HEK293 (cell line): Measurements from ENCODE around the gene PEAK3.

ENCODE experiments used
- FEZF1 ChIP-seq: fragments of 450-650 bp; formaldehyde crosslinking; IDR thresholded peaks from 2 replicates; pipeline ENCODE4 v1.5.1; 2016; ENCODE audit warnings: missing biosample characterization, missing genetic modification characterization
- YY1 ChIP-seq: fragments of 450-650 bp; formaldehyde crosslinking; IDR thresholded peaks from 2 replicates; pipeline ENCODE4 v1.5.1; 2018; ENCODE audit warnings: missing biosample characterization, missing genetic modification characterization
- ZEB2 ChIP-seq: fragments of 450-650 bp; formaldehyde crosslinking; IDR thresholded peaks from 2 replicates; pipeline ENCODE4 v1.5.1; 2016; ENCODE audit warnings: missing biosample characterization, missing genetic modification characterization
- ZNF112 ChIP-seq: fragments of 450-650 bp; formaldehyde crosslinking; IDR thresholded peaks from 2 replicates; pipeline ENCODE4 v1.5.0; 2017; ENCODE audit warnings: missing biosample characterization, missing genetic modification characterization
- ZNF23 ChIP-seq: fragments of 450-650 bp; formaldehyde crosslinking; IDR thresholded peaks from 2 replicates; pipeline ENCODE4 v1.5.1; 2016; ENCODE audit warnings: missing biosample characterization, missing genetic modification characterization, borderline replicate concordance
- ZNF239 ChIP-seq: fragments of 450-650 bp; formaldehyde crosslinking; IDR thresholded peaks from 2 replicates; pipeline ENCODE4 v1.5.1; 2016; ENCODE audit warnings: missing biosample characterization, missing genetic modification characterization
- ZNF501 ChIP-seq: fragments of 450-650 bp; formaldehyde crosslinking; IDR thresholded peaks from 2 replicates; pipeline ENCODE4 v1.5.1; 2016; ENCODE audit warnings: missing biosample characterization, missing genetic modification characterization
- TF ChIP-seq, protein P1 (sequence below): fragments of 450-650 bp; formaldehyde crosslinking; IDR thresholded peaks from 2 replicates; pipeline ENCODE4 v1.5.1; 2016; ENCODE audit warnings: missing biosample characterization, missing genetic modification characterization
- TF ChIP-seq, protein P2 (sequence below): fragments of 450-650 bp; formaldehyde crosslinking; IDR thresholded peaks from 2 replicates; pipeline ENCODE4 v1.5.1; 2017; ENCODE audit warnings: missing biosample characterization, missing genetic modification characterization
- TF ChIP-seq, protein P3 (sequence below): fragments of 450-650 bp; formaldehyde crosslinking; IDR thresholded peaks from 2 replicates; pipeline ENCODE4 v1.5.1; 2016; ENCODE audit warnings: missing biosample characterization, missing genetic modification characterization
- TF ChIP-seq, protein P4 (sequence below): fragments of 450-650 bp; IDR thresholded peaks from 2 replicates; pipeline ENCODE4 v1.5.1; 2018; ENCODE audit warnings: missing biosample characterization, mild to moderate bottlenecking, missing genetic modification characterization

DNA sequence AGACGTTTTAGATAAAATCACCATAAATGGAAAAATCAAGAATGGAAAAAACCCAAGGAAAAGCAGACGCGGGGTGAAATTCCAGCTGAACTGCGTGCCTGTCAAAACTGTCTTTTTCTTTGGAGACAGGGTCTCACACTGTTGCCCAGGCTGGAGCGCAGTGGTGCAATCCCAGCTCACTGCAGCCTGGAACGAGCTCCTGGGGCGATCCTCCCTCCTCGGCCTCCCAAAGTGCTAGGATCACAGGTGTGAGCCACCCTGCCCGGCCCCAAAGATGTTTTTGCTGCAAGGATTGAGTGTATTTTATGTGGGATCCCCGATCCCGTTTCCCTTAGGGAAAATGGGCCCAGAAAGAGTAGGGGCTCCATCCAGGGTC, 875 bp upstream of the PEAK3 start:
- TF ChIP-seq ZNF23 (tag by site-specific recombination) (no peak), ZNF501 (tag by site-specific recombination) (no peak), FEZF1 (tag by site-specific recombination) (no peak), ZNF239 (tag by site-specific recombination) (no peak), ZEB2 (tag by site-specific recombination) (no peak), ZNF112 (tag by site-specific recombination) (no peak), YY1 (tag by site-specific recombination) (no peak)
- TF ChIP-seq, protein P1, sequence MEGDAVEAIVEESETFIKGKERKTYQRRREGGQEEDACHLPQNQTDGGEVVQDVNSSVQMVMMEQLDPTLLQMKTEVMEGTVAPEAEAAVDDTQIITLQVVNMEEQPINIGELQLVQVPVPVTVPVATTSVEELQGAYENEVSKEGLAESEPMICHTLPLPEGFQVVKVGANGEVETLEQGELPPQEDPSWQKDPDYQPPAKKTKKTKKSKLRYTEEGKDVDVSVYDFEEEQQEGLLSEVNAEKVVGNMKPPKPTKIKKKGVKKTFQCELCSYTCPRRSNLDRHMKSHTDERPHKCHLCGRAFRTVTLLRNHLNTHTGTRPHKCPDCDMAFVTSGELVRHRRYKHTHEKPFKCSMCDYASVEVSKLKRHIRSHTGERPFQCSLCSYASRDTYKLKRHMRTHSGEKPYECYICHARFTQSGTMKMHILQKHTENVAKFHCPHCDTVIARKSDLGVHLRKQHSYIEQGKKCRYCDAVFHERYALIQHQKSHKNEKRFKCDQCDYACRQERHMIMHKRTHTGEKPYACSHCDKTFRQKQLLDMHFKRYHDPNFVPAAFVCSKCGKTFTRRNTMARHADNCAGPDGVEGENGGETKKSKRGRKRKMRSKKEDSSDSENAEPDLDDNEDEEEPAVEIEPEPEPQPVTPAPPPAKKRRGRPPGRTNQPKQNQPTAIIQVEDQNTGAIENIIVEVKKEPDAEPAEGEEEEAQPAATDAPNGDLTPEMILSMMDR (tag by site-specific recombination): no peak
- TF ChIP-seq, protein P2, sequence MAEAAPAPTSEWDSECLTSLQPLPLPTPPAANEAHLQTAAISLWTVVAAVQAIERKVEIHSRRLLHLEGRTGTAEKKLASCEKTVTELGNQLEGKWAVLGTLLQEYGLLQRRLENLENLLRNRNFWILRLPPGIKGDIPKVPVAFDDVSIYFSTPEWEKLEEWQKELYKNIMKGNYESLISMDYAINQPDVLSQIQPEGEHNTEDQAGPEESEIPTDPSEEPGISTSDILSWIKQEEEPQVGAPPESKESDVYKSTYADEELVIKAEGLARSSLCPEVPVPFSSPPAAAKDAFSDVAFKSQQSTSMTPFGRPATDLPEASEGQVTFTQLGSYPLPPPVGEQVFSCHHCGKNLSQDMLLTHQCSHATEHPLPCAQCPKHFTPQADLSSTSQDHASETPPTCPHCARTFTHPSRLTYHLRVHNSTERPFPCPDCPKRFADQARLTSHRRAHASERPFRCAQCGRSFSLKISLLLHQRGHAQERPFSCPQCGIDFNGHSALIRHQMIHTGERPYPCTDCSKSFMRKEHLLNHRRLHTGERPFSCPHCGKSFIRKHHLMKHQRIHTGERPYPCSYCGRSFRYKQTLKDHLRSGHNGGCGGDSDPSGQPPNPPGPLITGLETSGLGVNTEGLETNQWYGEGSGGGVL (tag by site-specific recombination): no peak
- TF ChIP-seq, protein P3, sequence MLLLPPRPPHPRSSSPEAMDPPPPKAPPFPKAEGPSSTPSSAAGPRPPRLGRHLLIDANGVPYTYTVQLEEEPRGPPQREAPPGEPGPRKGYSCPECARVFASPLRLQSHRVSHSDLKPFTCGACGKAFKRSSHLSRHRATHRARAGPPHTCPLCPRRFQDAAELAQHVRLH (tag by site-specific recombination): no peak
- TF ChIP-seq, protein P4, sequence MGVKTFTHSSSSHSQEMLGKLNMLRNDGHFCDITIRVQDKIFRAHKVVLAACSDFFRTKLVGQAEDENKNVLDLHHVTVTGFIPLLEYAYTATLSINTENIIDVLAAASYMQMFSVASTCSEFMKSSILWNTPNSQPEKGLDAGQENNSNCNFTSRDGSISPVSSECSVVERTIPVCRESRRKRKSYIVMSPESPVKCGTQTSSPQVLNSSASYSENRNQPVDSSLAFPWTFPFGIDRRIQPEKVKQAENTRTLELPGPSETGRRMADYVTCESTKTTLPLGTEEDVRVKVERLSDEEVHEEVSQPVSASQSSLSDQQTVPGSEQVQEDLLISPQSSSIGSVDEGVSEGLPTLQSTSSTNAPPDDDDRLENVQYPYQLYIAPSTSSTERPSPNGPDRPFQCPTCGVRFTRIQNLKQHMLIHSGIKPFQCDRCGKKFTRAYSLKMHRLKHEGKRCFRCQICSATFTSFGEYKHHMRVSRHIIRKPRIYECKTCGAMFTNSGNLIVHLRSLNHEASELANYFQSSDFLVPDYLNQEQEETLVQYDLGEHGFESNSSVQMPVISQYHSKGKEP (tag by site-specific recombination): no peak
